ENCODE data around the gene MSRB1. TPM values are rescaled to one million over a fixed set of nuclear protein-coding genes. Genes with fewer than 3 reads are reported as not detected.

Gene MSRB1
- total and polyA plus RNA-seq, 8 donors = 29.7 to 94.4 (median 57.0) TPM

DNA sequence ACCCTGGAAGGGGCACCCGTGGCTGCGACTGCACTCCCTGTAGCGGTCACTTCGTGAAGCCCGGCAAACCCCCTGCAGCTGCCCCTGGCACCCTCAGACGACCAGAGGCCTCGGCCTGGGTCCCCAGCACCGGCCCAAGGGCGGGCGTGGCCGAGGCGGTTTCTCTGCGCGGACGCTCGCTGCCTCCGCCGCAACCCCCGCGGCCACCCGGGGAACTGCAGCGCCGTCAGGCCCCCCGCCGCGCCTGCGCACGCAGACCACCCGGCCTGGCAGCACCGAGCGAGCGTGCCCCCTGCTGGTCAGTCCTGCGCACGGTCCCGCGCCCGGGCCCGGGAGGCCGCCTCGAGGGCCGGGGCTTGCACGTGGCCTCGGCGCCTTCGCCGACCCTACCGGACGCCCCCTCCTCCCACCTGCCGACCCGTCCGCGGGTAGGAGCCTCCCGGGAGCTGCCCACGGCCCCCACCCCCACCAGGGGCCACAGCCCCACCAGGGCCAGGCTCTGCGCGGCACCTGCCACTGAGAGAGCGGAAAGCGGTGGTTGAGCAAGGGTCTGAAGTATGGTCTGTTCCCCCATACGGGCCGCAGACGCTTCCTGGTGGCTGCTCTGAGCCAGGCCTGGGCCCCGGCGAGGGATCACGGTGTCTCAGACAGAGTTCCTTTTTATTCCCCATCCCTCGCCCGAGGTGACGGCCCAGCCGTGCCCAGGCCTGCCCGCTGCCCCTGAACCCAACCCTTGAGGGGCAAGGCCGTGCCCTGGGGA, 13.2 kb downstream of the MSRB1 start:
- WGBS, 2 donors = 15 to 19% methylated on average over 59 to 70 of the region's 70 CpGs
- Histone ChIP-seq H3K36me3 (no peaks in the 10 kb centered on the region), H3K4me1 (peaks cover 0 to 4% (median 0%) of the 10 kb centered on the region in 3 donors), H3K27me3 (no peaks in the 10 kb centered on the region), H3K27ac (peak overlapping the region; percentile 29 to 66 (median 42)), H3K4me3 (peak overlapping the region; percentile 27 to 57 (median 35)), H3K9me3 (no peaks in the 10 kb centered on the region)
- TF ChIP-seq, protein P1, sequence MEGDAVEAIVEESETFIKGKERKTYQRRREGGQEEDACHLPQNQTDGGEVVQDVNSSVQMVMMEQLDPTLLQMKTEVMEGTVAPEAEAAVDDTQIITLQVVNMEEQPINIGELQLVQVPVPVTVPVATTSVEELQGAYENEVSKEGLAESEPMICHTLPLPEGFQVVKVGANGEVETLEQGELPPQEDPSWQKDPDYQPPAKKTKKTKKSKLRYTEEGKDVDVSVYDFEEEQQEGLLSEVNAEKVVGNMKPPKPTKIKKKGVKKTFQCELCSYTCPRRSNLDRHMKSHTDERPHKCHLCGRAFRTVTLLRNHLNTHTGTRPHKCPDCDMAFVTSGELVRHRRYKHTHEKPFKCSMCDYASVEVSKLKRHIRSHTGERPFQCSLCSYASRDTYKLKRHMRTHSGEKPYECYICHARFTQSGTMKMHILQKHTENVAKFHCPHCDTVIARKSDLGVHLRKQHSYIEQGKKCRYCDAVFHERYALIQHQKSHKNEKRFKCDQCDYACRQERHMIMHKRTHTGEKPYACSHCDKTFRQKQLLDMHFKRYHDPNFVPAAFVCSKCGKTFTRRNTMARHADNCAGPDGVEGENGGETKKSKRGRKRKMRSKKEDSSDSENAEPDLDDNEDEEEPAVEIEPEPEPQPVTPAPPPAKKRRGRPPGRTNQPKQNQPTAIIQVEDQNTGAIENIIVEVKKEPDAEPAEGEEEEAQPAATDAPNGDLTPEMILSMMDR (IDR thresholded peaks at IDR 0.05) = peak; percentile 99 to 100 (median 100)
- intact Hi-C loops (cut with DNase I) = no loop called here
- peak; percentile 84 to 95 (median 88) for ATAC-seq
- peak; percentile 82 to 99 (median 94) for DNase-seq
- FAIRE-seq = no peak

GRCh38 chr16:1929105-1929504, 13.9 kb downstream of the MSRB1 start:
- intact Hi-C loops (cut with DNase I) = no loop called here
- H3K4me1 ChIP-seq = peaks cover 0 to 4% (median 0%) of the 10 kb centered on the region in 3 donors
- peak overlapping the region; percentile 27 to 57 (median 35) for H3K4me3 ChIP-seq
- TF ChIP-seq, protein P1 (IDR thresholded peaks at IDR 0.05) = no peak
- 16% methylated on average over 9 to 11 of the region's 11 CpGs for WGBS, 2 donors
- H3K27ac ChIP-seq = peak overlapping the region; percentile 29 to 66 (median 42)
- H3K36me3 ChIP-seq = no peaks in the 10 kb centered on the region
- FAIRE-seq = no peak
- peak; percentile 34 to 37 (median 36) for ATAC-seq
- no peaks in the 10 kb centered on the region for H3K27me3 ChIP-seq
- H3K9me3 ChIP-seq = no peaks in the 10 kb centered on the region
- no peak for DNase-seq

GRCh38 chr16:1926271-1926670, 16.7 kb downstream of the MSRB1 start:
- Histone ChIP-seq H3K9me3 (no peaks in the 10 kb centered on the region), H3K36me3 (no peaks in the 10 kb centered on the region), H3K27me3 (no peaks in the 10 kb centered on the region), H3K4me1 (peaks cover 0 to 4% (median 0%) of the 10 kb centered on the region in 3 donors), H3K4me3 (no peak overlapping the region), H3K27ac (no peak overlapping the region)
- FAIRE-seq = no peak
- TF ChIP-seq, protein P1 (IDR thresholded peaks at IDR 0.05) = no peak
- 65 to 71% methylated on average over 11 of the region's 11 CpGs for WGBS, 2 donors
- ATAC-seq = no peak
- no peak for DNase-seq
- intact Hi-C loops (cut with DNase I) = no loop called here

DNA sequence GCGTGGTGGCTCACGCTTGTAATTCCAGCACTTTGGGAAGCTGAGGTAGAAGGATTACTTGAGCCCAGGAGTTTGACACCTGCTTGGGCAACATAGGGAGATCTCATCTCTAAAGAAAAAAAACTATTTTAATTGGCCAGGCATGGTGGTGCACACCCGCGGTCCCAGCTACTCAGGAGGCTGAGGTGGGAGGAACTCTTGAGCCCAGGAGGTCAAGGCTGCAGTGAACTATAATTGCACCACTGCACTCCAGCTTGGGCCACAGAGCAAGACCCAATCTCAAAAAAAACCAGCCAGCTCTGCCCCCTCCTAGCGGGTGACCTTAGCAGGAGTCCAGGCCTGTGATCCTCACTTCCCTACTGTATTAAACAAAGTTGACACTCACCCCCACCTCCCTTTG, 18.9 kb downstream of the MSRB1 start:
- ATAC-seq (no peak), DNase-seq (no peak), FAIRE-seq (no peak)
- Histone ChIP-seq H3K27ac (no peak overlapping the region), H3K27me3 (peaks cover 0 to 2% (median 0%) of the 10 kb centered on the region in 4 donors), H3K9me3 (no peaks in the 10 kb centered on the region), H3K4me1 (peaks cover 0 to 1% (median 0%) of the 10 kb centered on the region in 3 donors), H3K4me3 (no peak overlapping the region), H3K36me3 (no peaks in the 10 kb centered on the region)
- intact Hi-C loops (cut with DNase I) = loop anchor here in 1 of 3 donors (5.0 kb wide), 1 partner anchor 57 kb away; no protein-coding TSS in a partner anchor
- TF ChIP-seq, protein P1 (IDR thresholded peaks at IDR 0.05) = no peak
- 71 to 77% methylated on average over 5 of the region's 5 CpGs for WGBS, 2 donors
